H54 (cell line): ENCODE data around the gene SIRT7.
A peak's percentile ranks its signal among the peaks of the same experiment; 100 is the strongest.

Experiments
- DNase-seq: peaks from one replicate; pipeline ENCODE4 v3.0.0; 2011; ENCODE audit warnings: low spot score, mixed read lengths; ENCODE audit not compliant: insufficient read length
- FAIRE-seq: peaks from 3 replicates; lab custom pipeline; 2011; peaks lifted over from hg19 to GRCh38; lab: Jason Lieb, UNC
- POLR2A ChIP-seq: IDR thresholded peaks from 2 replicates; pipeline ENCODE4 v1.6.1; 2011; ENCODE audit warnings: low read depth, mild to moderate bottlenecking, low read length

Gene SIRT7

DNA sequence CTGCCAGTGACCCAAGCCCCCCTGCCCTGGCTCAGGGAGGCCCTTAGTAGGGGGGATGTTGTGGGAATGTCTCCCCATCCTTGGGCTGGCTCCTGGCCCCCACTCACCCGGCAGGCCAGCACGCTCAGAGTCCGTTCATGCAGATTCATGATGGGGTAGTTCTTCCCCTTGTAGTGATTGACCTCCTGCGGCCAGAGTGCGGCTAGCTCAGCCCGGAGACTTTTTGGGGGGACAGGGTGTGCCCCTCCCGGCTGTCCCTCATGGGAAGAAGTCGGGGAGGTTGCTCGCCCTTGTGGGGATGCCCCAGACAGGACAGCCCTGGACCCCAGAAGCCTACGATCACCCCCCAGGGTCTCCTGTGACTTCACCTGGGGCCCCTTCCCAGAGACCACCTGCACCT is 12.0 kb downstream of the SIRT7 start:
- DNase-seq (no peak), FAIRE-seq (no peak)
- no peak for TF ChIP-seq POLR2A

GRCh38 chr17:81905424-81905875 is 12.5 kb downstream of the SIRT7 start:
- no peak for TF ChIP-seq POLR2A
- no peak for FAIRE-seq
- DNase-seq = no peak

- FAIRE-seq (no peak), DNase-seq (no peak)
- TF ChIP-seq POLR2A = no peak
Observed at GRCh38 chr17:81904600-81905423, 13.2 kb downstream of the SIRT7 start.

- FAIRE-seq (no peak), DNase-seq (no peak)
- no peak for TF ChIP-seq POLR2A
Observed at GRCh38 chr17:81903896-81904599, 13.9 kb downstream of the SIRT7 start.

DNA sequence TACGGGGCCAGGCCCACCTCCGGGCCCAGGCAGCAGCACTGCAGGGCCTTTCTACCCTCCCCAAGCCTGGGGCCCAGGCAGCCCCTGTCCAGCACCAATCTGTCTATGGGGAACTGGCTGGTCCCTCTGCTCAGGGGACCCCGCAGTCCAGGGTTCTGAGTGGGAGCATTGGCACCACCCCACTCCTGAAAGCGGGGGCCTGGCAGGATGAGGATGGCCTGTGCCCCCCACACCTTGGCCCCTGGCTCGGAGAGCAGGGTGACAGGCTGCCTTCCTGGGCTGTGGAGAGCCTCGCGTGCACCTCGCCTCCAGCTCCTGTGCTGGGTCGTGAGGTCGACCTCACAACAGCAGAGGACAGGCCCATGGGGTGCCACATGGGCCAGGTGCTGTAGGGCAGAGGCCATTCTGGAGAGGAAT is 14.6 kb downstream of the SIRT7 start:
- FAIRE-seq (no peak), DNase-seq (no peak)
- no peak for TF ChIP-seq POLR2A

DNA sequence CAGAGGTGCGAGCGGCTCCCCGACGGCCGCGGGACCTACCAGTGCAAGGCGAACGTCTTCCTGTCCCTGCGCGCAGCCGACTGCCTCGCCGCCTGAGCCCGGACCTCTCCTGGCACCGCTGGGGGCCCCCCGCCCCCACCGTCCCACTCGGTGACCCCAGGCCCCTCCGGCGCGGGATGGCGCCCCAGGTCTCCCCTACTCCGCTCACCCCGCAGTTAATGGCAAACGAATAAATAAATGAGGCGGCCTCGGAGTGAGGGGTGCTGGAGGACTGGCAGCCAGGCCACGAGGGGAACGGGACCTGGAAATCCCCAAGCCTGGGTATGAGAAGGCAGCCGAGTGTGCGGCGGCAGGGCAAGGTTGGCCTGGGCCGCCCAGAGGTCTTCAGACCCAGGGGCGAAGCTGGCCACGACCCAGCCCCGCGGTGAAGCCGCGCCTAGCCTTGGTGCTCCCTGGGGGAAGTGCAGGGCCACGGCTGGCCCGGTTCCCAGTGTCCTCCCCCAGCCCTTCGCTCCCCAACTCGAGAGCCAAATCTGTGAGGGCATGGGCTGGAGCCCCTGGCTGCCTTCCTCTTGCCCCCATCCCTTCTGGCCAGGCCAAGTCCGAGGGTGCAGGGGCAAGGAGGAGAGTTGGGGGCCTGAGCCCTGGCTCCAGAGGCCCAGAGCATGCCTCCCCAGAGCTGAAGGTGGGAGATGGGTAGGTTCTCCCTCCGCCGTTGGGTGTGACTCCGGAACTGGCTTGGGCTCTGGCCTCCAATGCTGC is 15.1 kb downstream of the SIRT7 start:
- DNase-seq = no peak
- FAIRE-seq = no peak
- TF ChIP-seq POLR2A = no peak

GRCh38 chr17:81902023-81902652 is 15.8 kb downstream of the SIRT7 start, which contains the start of gene NPB:
Gene NPB, plus strand, starts transcription at chr17:81902238. Its CDS starts 40 bp downstream, at chr17:81902278.
- TF ChIP-seq POLR2A = no peak
- FAIRE-seq (no peak), DNase-seq (no peak)

- DNase-seq = no peak
- no peak for FAIRE-seq
- no peak for TF ChIP-seq POLR2A
Observed at GRCh38 chr17:81901167-81902022, 16.6 kb downstream of the SIRT7 start.

DNA sequence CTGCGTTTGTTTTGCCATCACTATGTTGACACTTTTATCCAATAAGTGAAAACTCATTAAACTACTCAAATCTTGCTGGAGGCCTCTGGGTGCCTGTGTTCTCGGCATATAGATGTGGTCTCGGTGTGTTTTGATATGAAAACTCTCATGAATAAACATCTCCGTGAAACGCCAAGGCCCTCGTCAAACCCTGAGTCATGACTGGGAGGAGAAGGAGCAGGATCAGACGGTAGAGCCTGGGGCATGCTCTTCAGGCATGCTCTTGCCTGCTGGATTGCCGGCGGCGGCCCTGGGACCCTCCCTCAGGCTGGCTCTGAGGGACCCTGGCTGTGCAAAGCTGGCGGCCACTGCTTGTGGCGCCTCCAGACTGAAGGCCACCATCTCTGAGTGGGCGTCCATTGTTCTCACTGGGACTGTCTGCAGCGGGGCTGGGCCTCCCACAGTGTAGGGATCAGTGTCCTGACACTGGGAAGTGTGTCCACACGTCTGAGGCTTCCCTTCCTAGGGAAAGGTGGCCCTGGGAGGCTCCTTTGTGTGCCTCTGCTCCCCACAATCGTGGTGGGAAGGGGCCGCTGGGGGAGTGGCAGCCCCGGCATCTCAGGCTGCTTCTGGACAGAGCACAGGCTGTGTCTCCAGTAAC is 17.7 kb downstream of the SIRT7 start:
- no peak for DNase-seq
- no peak for TF ChIP-seq POLR2A
- FAIRE-seq = no peak

GRCh38 chr17:81899514-81900166 is 18.3 kb downstream of the SIRT7 start:
- TF ChIP-seq POLR2A = no peak
- DNase-seq (no peak), FAIRE-seq (no peak)

DNA sequence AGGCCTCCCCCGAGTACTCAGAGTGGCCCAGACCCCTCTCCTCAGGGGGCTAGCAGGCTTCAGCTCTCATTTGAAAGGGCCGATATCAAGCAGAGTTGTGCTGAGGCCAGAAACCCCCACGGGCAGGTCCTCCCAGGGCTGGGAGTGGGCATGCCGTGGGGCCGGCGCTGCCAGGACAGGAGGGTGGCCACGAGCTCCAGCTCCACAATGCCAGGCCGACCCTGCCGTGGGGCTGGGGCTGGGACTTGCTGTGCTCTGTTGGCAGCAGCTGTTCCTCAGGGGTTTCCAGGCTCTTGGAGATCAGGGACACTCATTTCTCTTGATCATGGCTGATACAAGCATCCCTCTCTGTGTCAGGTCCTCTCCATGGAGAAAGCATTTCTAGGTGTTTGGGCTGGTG is 19.1 kb downstream of the SIRT7 start:
- FAIRE-seq = no peak
- TF ChIP-seq POLR2A = 0 out of 2 replicates have a peak, but pooled peaks have one; percentile 11
- DNase-seq = no peak
